HCT116 (cell line): ENCODE data around the gene PDE6C.

Source experiments
- ATF3 ChIP-seq: IDR thresholded peaks from 2 replicates; pipeline ENCODE4 v1.6.1; 2012
- CEBPB ChIP-seq: IDR thresholded peaks from 2 replicates; pipeline ENCODE4 v1.6.1; 2012; ENCODE audit warnings: low read depth
- CTCF ChIP-seq, 3 experiments: fragments of 200-600 bp in 1 of 3; sonication (generic) in 1 of 3; IDR thresholded peaks in 2 of 3; conservative IDR thresholded peaks in 1 of 3; 2 replicates each; pipeline ENCODE4 v1.5.1; 2012 to 2017; ENCODE audit warnings: low read depth in 2 of 3, low read length in 2 of 3, antibody characterized with exemption in 1 of 3, borderline replicate concordance in 1 of 3, control low read depth in 1 of 3, mild to moderate bottlenecking in 1 of 3, mixed read lengths in 1 of 3, mixed run types in 1 of 3, moderate library complexity in 1 of 3; ENCODE audit not compliant: insufficient read depth in 1 of 3
- EGR1 ChIP-seq: IDR thresholded peaks from 2 replicates; pipeline ENCODE4 v1.6.1; 2012; ENCODE audit warnings: low read depth
- EZH2 ChIP-seq: fragments of 200-600 bp; sonication (generic); IDR thresholded peaks from 2 replicates; pipeline ENCODE4 v1.6.1; 2017; ENCODE audit warnings: antibody characterized with exemption, mixed run types
- EZH2phosphoT487 ChIP-seq: fragments of 200-600 bp; IDR thresholded peaks from 2 replicates; pipeline ENCODE4 v1.6.1; 2018; ENCODE audit warnings: antibody characterized with exemption, borderline replicate concordance
- FOSL1 ChIP-seq: IDR thresholded peaks from 2 replicates; pipeline ENCODE4 v1.6.1; 2012; ENCODE audit warnings: low read depth
- POLR2A ChIP-seq: IDR thresholded peaks from 2 replicates; pipeline ENCODE4 v1.7.0; 2011; ENCODE audit warnings: borderline replicate concordance; ENCODE audit not compliant: insufficient read depth, insufficient read length; ENCODE audit errors: extremely low read depth
- POLR2AphosphoS5 ChIP-seq: IDR thresholded peaks from 2 replicates; pipeline ENCODE4 v1.6.1; 2011; ENCODE audit warnings: mild to moderate bottlenecking, low read depth, low read length, moderate library complexity
- REST ChIP-seq: IDR thresholded peaks from 2 replicates; pipeline ENCODE4 v1.6.1; 2012; ENCODE audit warnings: low read depth
- SP1 ChIP-seq: IDR thresholded peaks from 2 replicates; pipeline ENCODE4 v1.6.1; 2012; ENCODE audit warnings: low read depth
- ZNF274 ChIP-seq: fragments of 200-500 bp; sonication (Bioruptor generic); IDR thresholded peaks from 2 replicates; pipeline ENCODE4 v1.6.1; 2014; ENCODE audit warnings: mild to moderate bottlenecking, low read depth, low read length, inconsistent platforms

- TF ChIP-seq CTCF (IDR thresholded peaks at IDR 0.05 in 2 of 3, conservative IDR thresholded peaks at IDR 0.05 in 1 of 3; ENCODE audit: borderline replicate concordance in 1 of 3, insufficient read depth in 1 of 3, low read depth in 2 of 3, low read length in 2 of 3) (no peak), FOSL1 (no peak), EZH2 (no peak), POLR2AphosphoS5 (no peak), SP1 (no peak), EZH2phosphoT487 (no peak), EGR1 (no peak), POLR2A (no peak), CEBPB (no peak), REST (no peak), ATF3 (no peak), ZNF274 (no peak)
Observed at GRCh38 chr10:93576888-93577287, 35.4 kb upstream of the PDE6C start.
